Gastroesophageal sphincter (tissue), 3 donors: ENCODE data around the gene BPIFA2.

Experiments
- EP300 ChIP-seq: sonication (generic); formaldehyde crosslinking; IDR thresholded peaks from one replicate; pipeline ENCODE4 v1.6.1; 2017; ENCODE audit warnings: antibody characterized with exemption, mild to moderate bottlenecking
- POLR2AphosphoS5 ChIP-seq: sonication (generic); formaldehyde crosslinking; IDR thresholded peaks from one replicate; pipeline ENCODE4 v1.6.1; 2017; ENCODE audit warnings: antibody characterized with exemption
- TF ChIP-seq, protein P1 (sequence below), 4 experiments: fragments of 200-600 bp in 2 of 4; fragments of 450-650 bp in 2 of 4; sonication (generic) in 1 of 4; IDR thresholded peaks; one replicate each; pipeline ENCODE4 v1.5.1; 2017 to 2019; ENCODE audit warnings: antibody characterized with exemption in 4 of 4, mild to moderate bottlenecking in 2 of 4, moderate library complexity in 2 of 4

DNA sequence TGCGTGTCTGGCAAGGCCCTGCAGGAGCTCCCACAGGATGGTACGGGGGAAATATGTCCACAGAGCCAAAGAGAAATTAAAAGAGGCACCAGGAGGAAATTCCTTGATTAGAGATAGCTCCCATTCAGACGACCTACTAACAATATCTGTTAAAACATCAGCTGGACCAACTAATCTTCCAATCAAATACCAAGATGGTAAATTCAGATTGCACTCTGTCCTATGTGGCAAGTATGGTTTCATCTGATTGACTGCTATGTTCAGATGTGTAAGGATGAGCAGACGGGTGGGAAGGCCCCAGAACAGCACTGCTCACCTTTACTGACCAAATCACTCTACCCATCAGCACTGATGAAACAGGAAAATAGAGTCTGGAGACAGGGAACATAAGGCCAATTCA, 19.5 kb downstream of the BPIFA2 start:
- TF ChIP-seq, protein P1, sequence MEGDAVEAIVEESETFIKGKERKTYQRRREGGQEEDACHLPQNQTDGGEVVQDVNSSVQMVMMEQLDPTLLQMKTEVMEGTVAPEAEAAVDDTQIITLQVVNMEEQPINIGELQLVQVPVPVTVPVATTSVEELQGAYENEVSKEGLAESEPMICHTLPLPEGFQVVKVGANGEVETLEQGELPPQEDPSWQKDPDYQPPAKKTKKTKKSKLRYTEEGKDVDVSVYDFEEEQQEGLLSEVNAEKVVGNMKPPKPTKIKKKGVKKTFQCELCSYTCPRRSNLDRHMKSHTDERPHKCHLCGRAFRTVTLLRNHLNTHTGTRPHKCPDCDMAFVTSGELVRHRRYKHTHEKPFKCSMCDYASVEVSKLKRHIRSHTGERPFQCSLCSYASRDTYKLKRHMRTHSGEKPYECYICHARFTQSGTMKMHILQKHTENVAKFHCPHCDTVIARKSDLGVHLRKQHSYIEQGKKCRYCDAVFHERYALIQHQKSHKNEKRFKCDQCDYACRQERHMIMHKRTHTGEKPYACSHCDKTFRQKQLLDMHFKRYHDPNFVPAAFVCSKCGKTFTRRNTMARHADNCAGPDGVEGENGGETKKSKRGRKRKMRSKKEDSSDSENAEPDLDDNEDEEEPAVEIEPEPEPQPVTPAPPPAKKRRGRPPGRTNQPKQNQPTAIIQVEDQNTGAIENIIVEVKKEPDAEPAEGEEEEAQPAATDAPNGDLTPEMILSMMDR (IDR thresholded peaks at IDR 0.05) = no peak
- TF ChIP-seq EP300 (no peak), POLR2AphosphoS5 (no peak)
